HepG2 (cell line): ENCODE measurements around the gene HDAC10. TPM values are rescaled to one million over a fixed set of nuclear protein-coding genes. Genes with fewer than 3 reads are reported as not detected.
A peak's percentile ranks its signal among the peaks of the same experiment; 100 is the strongest.

Source experiments
- ADNP ChIP-seq: sonication (generic); formaldehyde crosslinking; IDR thresholded peaks from 2 replicates; pipeline ENCODE4 v1.4.0; 2020; ENCODE audit warnings: missing genetic modification reagents
- DPF2 ChIP-seq: sonication (generic); formaldehyde crosslinking; IDR thresholded peaks from 2 replicates; pipeline ENCODE4 v1.4.0; 2020; ENCODE audit warnings: mild to moderate bottlenecking, low read depth, missing genetic modification reagents, borderline replicate concordance
- ELF3 ChIP-seq: IDR thresholded peaks from 2 replicates; pipeline ENCODE4 v1.6.1; 2016; ENCODE audit warnings: missing genetic modification reagents, missing compliant biosample characterization
- ETV5 ChIP-seq: IDR thresholded peaks from 2 replicates; pipeline ENCODE4 v1.6.1; 2018; ENCODE audit warnings: missing biosample characterization, missing genetic modification reagents, inconsistent platforms, borderline replicate concordance
- FOXA1 ChIP-seq, 2 experiments: fragments of 450-650 bp in 1 of 2; sonication (generic) in 1 of 2; formaldehyde crosslinking in 1 of 2; IDR thresholded peaks; 2 replicates each; pipeline versions ENCODE4 v1.4.0 to v1.6.1; 2016 to 2020; ENCODE audit warnings: missing genetic modification reagents in 1 of 2
- GABPA ChIP-seq, 2 experiments: IDR thresholded peaks; 2 replicates each; pipeline ENCODE4 v1.6.1; 2011 to 2016; ENCODE audit warnings: low read depth in 2 of 2, low read length in 1 of 2, missing biosample characterization in 1 of 2, missing genetic modification characterization in 1 of 2
- HNRNPH1 ChIP-seq: fragments of 200-400 bp; formaldehyde crosslinking; optimal IDR thresholded peaks from 2 replicates; pipeline ENCODE3; 2017; ENCODE audit warnings: mild to moderate bottlenecking, low read depth, low read length
- KAT7 ChIP-seq: IDR thresholded peaks from 2 replicates; pipeline ENCODE4 v1.6.1; 2018; ENCODE audit warnings: borderline replicate concordance, missing compliant biosample characterization
- KLF16 ChIP-seq, 2 experiments: sonication (generic) in 1 of 2; formaldehyde crosslinking in 1 of 2; IDR thresholded peaks; 2 replicates each; pipeline versions ENCODE4 v1.6.1 to v1.8.0; 2016 to 2023; ENCODE audit warnings: missing genetic modification reagents in 2 of 2, missing compliant biosample characterization in 1 of 2
- MXI1 ChIP-seq: IDR thresholded peaks from 3 replicates; pipeline ENCODE4 v1.6.1; 2012; ENCODE audit warnings: low read depth, low read length, inconsistent platforms, borderline replicate concordance
- NCOA2 ChIP-seq: sonication (generic); formaldehyde crosslinking; IDR thresholded peaks from 2 replicates; pipeline ENCODE4 v1.8.0; 2022; ENCODE audit warnings: inconsistent platforms
- NR2F6 ChIP-seq, 2 experiments: IDR thresholded peaks; 2 replicates each; pipeline ENCODE4 v1.6.1; 2016; ENCODE audit warnings: antibody characterized with exemption in 1 of 2, mild to moderate bottlenecking in 1 of 2
- PRMT3 ChIP-seq: sonication (generic); formaldehyde crosslinking; IDR thresholded peaks from 2 replicates; pipeline ENCODE4 v1.8.1; 2022; ENCODE audit warnings: low read depth, mild to moderate bottlenecking, moderate library complexity, missing genetic modification reagents, borderline replicate concordance
- RELA ChIP-seq: sonication (generic); formaldehyde crosslinking; IDR thresholded peaks from 2 replicates; pipeline ENCODE4 v1.4.0; 2020; ENCODE audit warnings: missing genetic modification reagents
- ZC3H13 ChIP-seq: sonication (generic); formaldehyde crosslinking; IDR thresholded peaks from 2 replicates; pipeline ENCODE4 v1.8.1; 2023; ENCODE audit warnings: mild to moderate bottlenecking, missing genetic modification reagents, moderate library complexity
- ZNF124 ChIP-seq: sonication (generic); formaldehyde crosslinking; IDR thresholded peaks from 2 replicates; pipeline ENCODE4 v1.4.0; 2020; ENCODE audit warnings: missing genetic modification reagents
- ZNF282 ChIP-seq: fragments of 450-650 bp; IDR thresholded peaks from 2 replicates; pipeline ENCODE4 v1.6.1; 2018; ENCODE audit not compliant: partially characterized antibody
- ZNF570 ChIP-seq: sonication (generic); formaldehyde crosslinking; IDR thresholded peaks from 2 replicates; pipeline ENCODE4 v1.4.0; 2020; ENCODE audit warnings: mild to moderate bottlenecking, missing genetic modification reagents, borderline replicate concordance
- ZNF674 ChIP-seq: sonication (generic); formaldehyde crosslinking; IDR thresholded peaks from 2 replicates; pipeline ENCODE4 v1.5.0; 2020; ENCODE audit warnings: low read depth, mild to moderate bottlenecking, missing genetic modification reagents
- ZSCAN31 ChIP-seq: sonication (generic); formaldehyde crosslinking; IDR thresholded peaks from 2 replicates; pipeline ENCODE4 v1.5.0; 2020; ENCODE audit warnings: low read depth, mild to moderate bottlenecking, missing genetic modification reagents
- polyA plus RNA-seq, 8 experiments: library from polyadenylated mRNA; depleted of rRNA in 3 of 8; stranded (reverse) in 7 of 8; unstranded in 1 of 8; fragments of >200 nt; fragmentation: Illumina TruSeq in 4 of 8; extraction: Trizol in 4 of 8; gene quantifications; 2 replicates each; pipeline versions ENCODE4 v1.2.1 to v1.2.3, GENCODE V29; 2011 to 2016; ENCODE audit warnings: low read depth in 4 of 8, missing spikeins in 1 of 8, mixed read lengths in 1 of 8; ENCODE audit not compliant: insufficient read depth in 1 of 8
- total RNA-seq, 5 experiments: library from RNA; depleted of rRNA; stranded (reverse); fragments of >200 nt; fragmentation: Illumina TruSeq; extraction: Trizol; gene quantifications; 2 replicates each; pipeline ENCODE4 v1.2.3, GENCODE V29; 2016; ENCODE audit warnings: low read depth in 1 of 5
- TF ChIP-seq, protein P1 (sequence below): sonication (generic); formaldehyde crosslinking; IDR thresholded peaks from 2 replicates; pipeline ENCODE4 v1.4.0; 2020; ENCODE audit warnings: missing genetic modification reagents
- TF ChIP-seq, protein P2 (sequence below): sonication (generic); formaldehyde crosslinking; IDR thresholded peaks from 2 replicates; pipeline ENCODE4 v1.4.0; 2020; ENCODE audit warnings: missing genetic modification reagents, borderline replicate concordance
- TF ChIP-seq, protein P3 (sequence below): sonication (generic); formaldehyde crosslinking; IDR thresholded peaks from 2 replicates; pipeline ENCODE4 v1.4.0; 2020; ENCODE audit warnings: missing genetic modification reagents

HDAC10 gene
- total and polyA plus RNA-seq, 2 of the 13 experiments (the other 11 are each of a cell fraction or from before 2014, with no cell fraction given) = 13.9 to 14.9 TPM

DNA sequence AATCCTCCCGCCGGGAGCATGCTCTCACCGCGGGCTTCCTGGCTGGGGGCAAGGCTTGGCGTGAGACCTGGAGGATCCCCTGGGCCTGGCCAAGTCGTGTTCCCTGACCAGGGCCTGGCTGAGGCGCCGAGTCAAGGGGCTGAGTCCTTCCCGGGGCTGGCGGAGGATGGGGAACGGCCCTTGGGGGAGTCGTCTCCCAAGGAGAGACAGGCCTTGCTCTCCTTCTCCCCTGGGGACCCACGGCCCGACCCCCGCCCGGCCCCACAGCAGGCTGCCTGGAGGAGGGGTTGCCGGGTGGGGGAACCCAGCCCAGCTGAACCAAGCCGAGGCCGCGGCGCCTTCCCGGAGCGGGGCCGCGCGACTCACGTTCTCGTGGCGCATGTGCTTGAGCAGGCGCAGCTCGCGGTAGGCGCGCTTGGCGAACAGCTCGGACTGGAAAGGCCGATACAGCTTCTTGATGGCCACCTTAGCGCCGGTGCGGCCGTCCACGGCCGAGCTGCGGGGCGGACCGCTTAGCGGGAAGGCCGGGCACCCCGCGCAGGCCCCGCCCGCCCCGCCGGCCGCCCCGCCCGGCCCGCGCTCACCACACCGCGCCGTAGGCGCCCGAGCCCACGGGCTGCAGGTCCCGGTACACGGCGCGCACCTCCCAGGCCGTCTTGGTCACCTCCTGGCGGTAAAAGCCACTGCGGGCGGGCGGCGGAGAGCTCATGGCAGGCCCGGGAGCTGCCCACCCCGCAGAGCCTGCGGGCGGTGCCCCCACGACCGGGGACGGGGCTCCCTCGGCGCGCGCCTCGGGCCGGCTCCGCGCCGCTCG lies 9.9 kb upstream of the HDAC10 start (continued):
- TF ChIP-seq ADNP (CRISPR knock-in tag) (no peak), ZNF570 (no peak), ZNF674 (no peak), KAT7 (CRISPR knock-in tag) (no peak), NR2F6 (IDR thresholded peaks at IDR 0.05) (no peak), NR2F6 (CRISPR knock-in tag; IDR thresholded peaks at IDR 0.05) (no peak), HNRNPH1 (no peak), ZNF282 (no peak), GABPA (IDR thresholded peaks at IDR 0.05; ENCODE audit: low read depth, low read length) (no peak), GABPA (CRISPR knock-in tag; IDR thresholded peaks at IDR 0.05; ENCODE audit: low read depth) (no peak), ZNF124 (CRISPR knock-in tag) (no peak), NCOA2 (CRISPR knock-in tag) (no peak), ELF3 (CRISPR knock-in tag) (no peak), DPF2 (CRISPR knock-in tag) (no peak), ETV5 (CRISPR knock-in tag) (0 out of 2 replicates have a peak, but pooled peaks have one; percentile 14), MXI1 (0 out of 3 replicates have a peak, but pooled peaks have one; percentile 1), PRMT3 (no peak), KLF16 (CRISPR knock-in tag; IDR thresholded peaks at IDR 0.05) (no peak), RELA (CRISPR knock-in tag) (no peak), ZC3H13 (CRISPR knock-in tag) (no peak), FOXA1 (IDR thresholded peaks at IDR 0.05) (no peak), FOXA1 (CRISPR knock-in tag; IDR thresholded peaks at IDR 0.05) (no peak), ZSCAN31 (no peak)
- TF ChIP-seq, protein P1, sequence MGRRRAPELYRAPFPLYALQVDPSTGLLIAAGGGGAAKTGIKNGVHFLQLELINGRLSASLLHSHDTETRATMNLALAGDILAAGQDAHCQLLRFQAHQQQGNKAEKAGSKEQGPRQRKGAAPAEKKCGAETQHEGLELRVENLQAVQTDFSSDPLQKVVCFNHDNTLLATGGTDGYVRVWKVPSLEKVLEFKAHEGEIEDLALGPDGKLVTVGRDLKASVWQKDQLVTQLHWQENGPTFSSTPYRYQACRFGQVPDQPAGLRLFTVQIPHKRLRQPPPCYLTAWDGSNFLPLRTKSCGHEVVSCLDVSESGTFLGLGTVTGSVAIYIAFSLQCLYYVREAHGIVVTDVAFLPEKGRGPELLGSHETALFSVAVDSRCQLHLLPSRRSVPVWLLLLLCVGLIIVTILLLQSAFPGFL (CRISPR knock-in tag) = no peak
- TF ChIP-seq, protein P2, sequence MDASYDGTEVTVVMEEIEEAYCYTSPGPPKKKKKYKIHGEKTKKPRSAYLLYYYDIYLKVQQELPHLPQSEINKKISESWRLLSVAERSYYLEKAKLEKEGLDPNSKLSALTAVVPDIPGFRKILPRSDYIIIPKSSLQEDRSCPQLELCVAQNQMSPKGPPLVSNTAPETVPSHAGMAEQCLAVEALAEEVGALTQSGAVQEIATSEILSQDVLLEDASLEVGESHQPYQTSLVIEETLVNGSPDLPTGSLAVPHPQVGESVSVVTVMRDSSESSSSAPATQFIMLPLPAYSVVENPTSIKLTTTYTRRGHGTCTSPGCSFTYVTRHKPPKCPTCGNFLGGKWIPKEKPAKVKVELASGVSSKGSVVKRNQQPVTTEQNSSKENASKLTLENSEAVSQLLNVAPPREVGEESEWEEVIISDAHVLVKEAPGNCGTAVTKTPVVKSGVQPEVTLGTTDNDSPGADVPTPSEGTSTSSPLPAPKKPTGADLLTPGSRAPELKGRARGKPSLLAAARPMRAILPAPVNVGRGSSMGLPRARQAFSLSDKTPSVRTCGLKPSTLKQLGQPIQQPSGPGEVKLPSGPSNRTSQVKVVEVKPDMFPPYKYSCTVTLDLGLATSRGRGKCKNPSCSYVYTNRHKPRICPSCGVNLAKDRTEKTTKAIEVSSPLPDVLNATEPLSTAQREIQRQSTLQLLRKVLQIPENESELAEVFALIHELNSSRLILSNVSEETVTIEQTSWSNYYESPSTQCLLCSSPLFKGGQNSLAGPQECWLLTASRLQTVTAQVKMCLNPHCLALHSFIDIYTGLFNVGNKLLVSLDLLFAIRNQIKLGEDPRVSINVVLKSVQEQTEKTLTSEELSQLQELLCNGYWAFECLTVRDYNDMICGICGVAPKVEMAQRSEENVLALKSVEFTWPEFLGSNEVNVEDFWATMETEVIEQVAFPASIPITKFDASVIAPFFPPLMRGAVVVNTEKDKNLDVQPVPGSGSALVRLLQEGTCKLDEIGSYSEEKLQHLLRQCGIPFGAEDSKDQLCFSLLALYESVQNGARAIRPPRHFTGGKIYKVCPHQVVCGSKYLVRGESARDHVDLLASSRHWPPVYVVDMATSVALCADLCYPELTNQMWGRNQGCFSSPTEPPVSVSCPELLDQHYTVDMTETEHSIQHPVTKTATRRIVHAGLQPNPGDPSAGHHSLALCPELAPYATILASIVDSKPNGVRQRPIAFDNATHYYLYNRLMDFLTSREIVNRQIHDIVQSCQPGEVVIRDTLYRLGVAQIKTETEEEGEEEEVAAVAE (CRISPR knock-in tag) = no peak
- TF ChIP-seq, protein P3, sequence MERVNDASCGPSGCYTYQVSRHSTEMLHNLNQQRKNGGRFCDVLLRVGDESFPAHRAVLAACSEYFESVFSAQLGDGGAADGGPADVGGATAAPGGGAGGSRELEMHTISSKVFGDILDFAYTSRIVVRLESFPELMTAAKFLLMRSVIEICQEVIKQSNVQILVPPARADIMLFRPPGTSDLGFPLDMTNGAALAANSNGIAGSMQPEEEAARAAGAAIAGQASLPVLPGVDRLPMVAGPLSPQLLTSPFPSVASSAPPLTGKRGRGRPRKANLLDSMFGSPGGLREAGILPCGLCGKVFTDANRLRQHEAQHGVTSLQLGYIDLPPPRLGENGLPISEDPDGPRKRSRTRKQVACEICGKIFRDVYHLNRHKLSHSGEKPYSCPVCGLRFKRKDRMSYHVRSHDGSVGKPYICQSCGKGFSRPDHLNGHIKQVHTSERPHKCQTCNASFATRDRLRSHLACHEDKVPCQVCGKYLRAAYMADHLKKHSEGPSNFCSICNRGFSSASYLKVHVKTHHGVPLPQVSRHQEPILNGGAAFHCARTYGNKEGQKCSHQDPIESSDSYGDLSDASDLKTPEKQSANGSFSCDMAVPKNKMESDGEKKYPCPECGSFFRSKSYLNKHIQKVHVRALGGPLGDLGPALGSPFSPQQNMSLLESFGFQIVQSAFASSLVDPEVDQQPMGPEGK (CRISPR knock-in tag) = peak; percentile 3; the same call in 1 of the 2 replicates
